CD4-positive, alpha-beta T cell treated with Interferon alpha-2 for 1 hour (primary cell): ENCODE measurements around the gene ASXL2.
"Not testable (repeated sequence)": the region's sequence is repeated elsewhere in the genome, so short reads cannot be mapped to it uniquely, and the experiment has no call there.

Experiments used
- DNase-seq, 2 donors: peaks; one replicate each; pipeline ENCODE4 v3.0.0-alpha.2; 2020 to 2022

ASXL2 gene

GRCh38 chr2:25728559-25728958 lies 149.7 kb downstream of the ASXL2 start:
- no peak for DNase-seq

GRCh38 chr2:25726522-25726921 lies 151.8 kb downstream of the ASXL2 start:
- DNase-seq = no peak

- no peak for DNase-seq
These were observed 152.4 kb downstream of the ASXL2 start for GRCh38 chr2:25725877-25726276.

- no peak for DNase-seq
These were observed 153.5 kb downstream of the ASXL2 start for GRCh38 chr2:25724756-25725155.

- no peak for DNase-seq
These were observed 156.1 kb downstream of the ASXL2 start for GRCh38 chr2:25722224-25722623.

- DNase-seq = no peak
These were observed 157.7 kb downstream of the ASXL2 start for GRCh38 chr2:25720575-25720974.

GRCh38 chr2:25714740-25715139 lies 163.5 kb downstream of the ASXL2 start:
- DNase-seq = no peak

- no peak for DNase-seq
These were observed 165.8 kb downstream of the ASXL2 start for GRCh38 chr2:25712455-25712854.

GRCh38 chr2:25711675-25712354 lies 166.5 kb downstream of the ASXL2 start:
- DNase-seq = no peak

GRCh38 chr2:25710750-25711149 lies 167.5 kb downstream of the ASXL2 start:
- no peak for DNase-seq

GRCh38 chr2:25709349-25709748 lies 168.9 kb downstream of the ASXL2 start:
- no peak for DNase-seq

GRCh38 chr2:25707927-25708590 lies 170.2 kb downstream of the ASXL2 start:
- no peak for DNase-seq

- not testable (repeated sequence) for DNase-seq
These were observed 172.7 kb downstream of the ASXL2 start for GRCh38 chr2:25705575-25705974.

GRCh38 chr2:25701801-25702200 lies 176.5 kb downstream of the ASXL2 start:
- DNase-seq = no peak

- DNase-seq = peak; percentile 6 to 49
These were observed 178.0 kb downstream of the ASXL2 start for GRCh38 chr2:25700221-25700660.

- DNase-seq = no peak
These were observed 179.1 kb downstream of the ASXL2 start for GRCh38 chr2:25699216-25699615.

GRCh38 chr2:25698752-25699151 lies 179.5 kb downstream of the ASXL2 start:
- DNase-seq = no peak

GRCh38 chr2:25697559-25698341 lies 180.5 kb downstream of the ASXL2 start:
- no peak for DNase-seq

GRCh38 chr2:25692737-25693445 lies 185.4 kb downstream of the ASXL2 start:
- no peak for DNase-seq

GRCh38 chr2:25692143-25692542 lies 186.1 kb downstream of the ASXL2 start:
- DNase-seq = no peak

GRCh38 chr2:25690058-25690457 lies 188.2 kb downstream of the ASXL2 start:
- DNase-seq = no peak

- no peak for DNase-seq
These were observed 190.1 kb downstream of the ASXL2 start for GRCh38 chr2:25688236-25688635.

- DNase-seq = no peak
These were observed 192.5 kb downstream of the ASXL2 start for GRCh38 chr2:25685741-25686140.
